ENCODE results near the gene CDH24. TPM values are rescaled to one million over a fixed set of nuclear protein-coding genes. Genes with fewer than 3 reads are reported as not detected.

Gene CDH24
- total and polyA plus RNA-seq, 2 experiments from 2014 or later = 6.9 to 18.0 TPM

GRCh38 chr14:23070262-23071129, 13.2 kb upstream of the CDH24 start:
- H3K4me3 ChIP-seq = peak overlapping the region; percentile 87
- no peaks in the 10 kb centered on the region for H3K9me2 ChIP-seq (replicated peaks; ENCODE audit: insufficient read depth)
- TF ChIP-seq EZH2 (IDR thresholded peaks at IDR 0.05; ENCODE audit: borderline replicate concordance) (no peak), EZH2phosphoT487 (IDR thresholded peaks at IDR 0.05; ENCODE audit: low read depth, severe bottlenecking, unreplicated experiment) (no peak), CTCF (IDR thresholded peaks at IDR 0.05; ENCODE audit: poor library complexity) (no peak)
- H4K20me1 ChIP-seq (ENCODE audit: insufficient read depth, poor library complexity, severe bottlenecking) = peaks cover 25% of the 10 kb centered on the region
- no peaks in the 10 kb centered on the region for H3K36me3 ChIP-seq (replicated peaks; ENCODE audit: insufficient read depth, low read depth)
- no peaks in the 10 kb centered on the region for H3K27me3 ChIP-seq
- H3K4me1 ChIP-seq (ENCODE audit: insufficient read depth) = peaks cover 33% of the 10 kb centered on the region
- H3K79me2 ChIP-seq = peaks cover 84% of the 10 kb centered on the region
- peak overlapping the region; percentile 89 for H3K27ac ChIP-seq
- WGBS (ENCODE audit: low lambda C conversion rate, missing lambda C conversion rate) = 4% methylated on average over 10 of the region's 10 CpGs
- H3K9me3 ChIP-seq (ENCODE audit: low read depth) = no peaks in the 10 kb centered on the region
- no peak for DNase-seq (ENCODE audit: low spot score)
- H3K4me2 ChIP-seq = peak overlapping the region; percentile 92
- H2AFZ ChIP-seq = peak overlapping the region; percentile 36

- H3K4me3 ChIP-seq = no peak overlapping the region
- peaks cover 33% of the 10 kb centered on the region for H3K4me1 ChIP-seq (ENCODE audit: insufficient read depth)
- H3K36me3 ChIP-seq (replicated peaks; ENCODE audit: insufficient read depth, low read depth) = no peaks in the 10 kb centered on the region
- H3K27ac ChIP-seq = peak overlapping the region; percentile 89
- TF ChIP-seq CTCF (IDR thresholded peaks at IDR 0.05; ENCODE audit: poor library complexity) (no peak), EZH2phosphoT487 (IDR thresholded peaks at IDR 0.05; ENCODE audit: low read depth, severe bottlenecking, unreplicated experiment) (no peak), EZH2 (IDR thresholded peaks at IDR 0.05; ENCODE audit: borderline replicate concordance) (no peak)
- no peak for DNase-seq (ENCODE audit: low spot score)
- H3K9me2 ChIP-seq (replicated peaks; ENCODE audit: insufficient read depth) = no peaks in the 10 kb centered on the region
- 65% methylated on average over 4 of the region's 4 CpGs for WGBS (ENCODE audit: low lambda C conversion rate, missing lambda C conversion rate)
- H3K27me3 ChIP-seq = no peaks in the 10 kb centered on the region
- H3K4me2 ChIP-seq = peak overlapping the region; percentile 92
- no peak overlapping the region for H2AFZ ChIP-seq
- H4K20me1 ChIP-seq (ENCODE audit: insufficient read depth, poor library complexity, severe bottlenecking) = peaks cover 35% of the 10 kb centered on the region
- H3K9me3 ChIP-seq (ENCODE audit: low read depth) = no peaks in the 10 kb centered on the region
- H3K79me2 ChIP-seq = peaks cover 85% of the 10 kb centered on the region
These were observed 12.1 kb upstream of the CDH24 start for GRCh38 chr14:23069413-23069806.

GRCh38 chr14:23068789-23069412, 11.6 kb upstream of the CDH24 start:
- 29% methylated on average over 8 of the region's 8 CpGs for WGBS (ENCODE audit: low lambda C conversion rate, missing lambda C conversion rate)
- Histone ChIP-seq H2AFZ (no peak overlapping the region), H3K79me2 (peaks cover 83% of the 10 kb centered on the region), H3K4me2 (peak overlapping the region; percentile 92), H3K36me3 (replicated peaks; ENCODE audit: insufficient read depth, low read depth) (no peaks in the 10 kb centered on the region), H3K4me1 (ENCODE audit: insufficient read depth) (peaks cover 33% of the 10 kb centered on the region), H3K27ac (peak overlapping the region; percentile 89), H4K20me1 (ENCODE audit: insufficient read depth, poor library complexity, severe bottlenecking) (peaks cover 35% of the 10 kb centered on the region), H3K9me2 (replicated peaks; ENCODE audit: insufficient read depth) (no peaks in the 10 kb centered on the region), H3K4me3 (no peak overlapping the region), H3K27me3 (no peaks in the 10 kb centered on the region), H3K9me3 (ENCODE audit: low read depth) (no peaks in the 10 kb centered on the region)
- TF ChIP-seq EZH2phosphoT487 (IDR thresholded peaks at IDR 0.05; ENCODE audit: low read depth, severe bottlenecking, unreplicated experiment) (no peak), CTCF (IDR thresholded peaks at IDR 0.05; ENCODE audit: poor library complexity) (peak; percentile 100)
- peak; percentile 94 for DNase-seq (ENCODE audit: low spot score)
